Measurements from ENCODE around the gene FRMD4A. TPM values are rescaled to one million over a fixed set of nuclear protein-coding genes. Genes with fewer than 3 reads are reported as not detected.

Gene FRMD4A
- total and polyA plus RNA-seq, 10 of the 15 experiments (the other 5 are each of a cell fraction or from before 2014, with no cell fraction given) = 17.8 to 75.2 (median 39.1) TPM

DNA sequence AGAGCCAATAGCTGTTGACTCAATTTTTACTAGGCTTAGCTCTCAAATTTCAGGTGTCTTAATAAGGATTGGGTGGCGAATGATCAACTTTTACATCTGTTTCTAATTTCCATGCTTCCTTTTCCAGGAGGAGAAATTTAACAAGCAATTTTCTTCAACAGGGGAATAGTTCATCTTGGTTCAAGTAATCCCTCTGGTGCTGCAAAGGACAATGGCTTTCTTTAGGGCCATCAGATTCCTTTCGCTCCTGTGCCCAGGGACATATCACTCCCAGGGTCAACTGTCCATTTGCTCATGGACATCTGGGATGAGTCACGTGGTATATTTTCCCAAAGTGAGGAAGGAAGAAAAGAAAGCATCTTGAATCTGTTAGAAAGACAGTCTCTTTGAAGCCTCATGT lies 313.3 kb downstream of the FRMD4A start:
- in situ Hi-C loops (cut with MboI) = no loop called here
- BruUV-seq (replicated peaks) = no TSS peak

DNA sequence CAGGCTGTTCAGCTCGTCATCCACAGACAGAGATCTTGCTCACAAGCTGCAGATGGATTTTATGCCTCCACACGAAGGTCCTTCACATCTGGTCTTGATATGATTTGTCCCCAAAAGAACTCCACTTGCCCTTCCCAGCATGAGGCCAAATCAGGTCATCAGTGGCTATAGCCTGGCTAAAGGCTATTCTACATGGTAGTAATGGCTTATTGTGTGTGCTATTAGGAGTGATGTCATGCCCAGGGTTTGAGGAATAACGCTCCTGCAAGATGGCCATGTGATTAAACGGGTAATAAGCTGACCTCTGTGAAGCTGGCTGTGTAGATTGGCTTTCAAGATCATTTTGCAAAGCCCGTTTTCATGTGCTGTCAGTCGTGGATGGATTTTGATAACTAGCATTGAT lies 313.8 kb downstream of the FRMD4A start:
- ChIA-PET POLR2A (interaction anchor here (0.8 kb wide), 1 partner anchor 9 kb away, joined by 4 read pairs; no protein-coding TSS in a partner anchor), RAD21 (ENCODE audit: unreplicated experiment) (interaction anchor here (0.7 to 2.0 kb wide), 4 partner anchors 10 to 230 kb away, joined by 3 to 7 read pairs (median 4); no protein-coding TSS in a partner anchor), CTCF (interaction anchor here (1.2 to 1.5 kb wide), 2 partner anchors 10 to 228 kb away, joined by 3 read pairs; no protein-coding TSS in a partner anchor), SMC1A (ENCODE audit: uncharacterized antibody, unreplicated experiment) (interaction anchor here (0.7 to 1.2 kb wide), 3 partner anchors 9 to 24 kb away, joined by 3 to 5 read pairs (median 4); no protein-coding TSS in a partner anchor)
- no peaks in the 10 kb centered on the region for H3K27me3 ChIP-seq (replicated peaks in 1 of 2; ENCODE audit: control insufficient read depth in 2 of 2, insufficient read depth in 2 of 2, low read length in 1 of 2)
- H3K27ac ChIP-seq (ENCODE audit: control insufficient read depth, insufficient read depth) = no peak overlapping the region
- WGBS (ENCODE audit: insufficient coverage, insufficient replicate concordance, low lambda C conversion rate, missing lambda C conversion rate) = 61% methylated on average over 6 of the region's 6 CpGs
- intact Hi-C loops (cut with micrococcal nuclease; ENCODE audit: unreplicated experiment) (no loop called here), in situ Hi-C loops (cut with MboI) (no loop called here)
- FAIRE-seq (no peak), DNase-seq (ENCODE audit: low read depth, low spot score) (no peak), ATAC-seq (no peak)
- H3K4me3 ChIP-seq = no peak overlapping the region
- no peak overlapping the region for H3K4me2 ChIP-seq (ENCODE audit: control insufficient read depth, insufficient read depth)
- no peaks in the 10 kb centered on the region for H4K20me1 ChIP-seq (ENCODE audit: control insufficient read depth, insufficient read depth)
- no TSS peak for BruUV-seq (replicated peaks)
- H3K4me1 ChIP-seq (ENCODE audit: control insufficient read depth, insufficient read depth, low read length) = no peaks in the 10 kb centered on the region
- no peak overlapping the region for H3K9ac ChIP-seq (ENCODE audit: control insufficient read depth, insufficient read depth, low read length)
- no peaks in the 10 kb centered on the region for H3K36me3 ChIP-seq (ENCODE audit: control insufficient read depth in 2 of 2, insufficient read depth in 2 of 2, low read length in 1 of 2)
- no peaks in the 10 kb centered on the region for H3K9me3 ChIP-seq (replicated peaks; ENCODE audit: control insufficient read depth, insufficient read depth, low read length)
- peaks cover 5% of the 10 kb centered on the region for H3K79me2 ChIP-seq (ENCODE audit: control insufficient read depth, insufficient read depth, low read length)
- no peak overlapping the region for H2AFZ ChIP-seq (ENCODE audit: control insufficient read depth, low read depth, low read length)
- no peak for TF ChIP-seq RELA (IDR thresholded peaks at IDR 0.05; ENCODE audit: borderline replicate concordance, partially characterized antibody)
- TF ChIP-seq FOXK2 (IDR thresholded peaks at IDR 0.05) = no peak
- TF ChIP-seq, protein P1, sequence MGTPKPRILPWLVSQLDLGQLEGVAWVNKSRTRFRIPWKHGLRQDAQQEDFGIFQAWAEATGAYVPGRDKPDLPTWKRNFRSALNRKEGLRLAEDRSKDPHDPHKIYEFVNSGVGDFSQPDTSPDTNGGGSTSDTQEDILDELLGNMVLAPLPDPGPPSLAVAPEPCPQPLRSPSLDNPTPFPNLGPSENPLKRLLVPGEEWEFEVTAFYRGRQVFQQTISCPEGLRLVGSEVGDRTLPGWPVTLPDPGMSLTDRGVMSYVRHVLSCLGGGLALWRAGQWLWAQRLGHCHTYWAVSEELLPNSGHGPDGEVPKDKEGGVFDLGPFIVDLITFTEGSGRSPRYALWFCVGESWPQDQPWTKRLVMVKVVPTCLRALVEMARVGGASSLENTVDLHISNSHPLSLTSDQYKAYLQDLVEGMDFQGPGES (IDR thresholded peaks at IDR 0.05) = no peak
- no peak for TF ChIP-seq KLF5 (IDR thresholded peaks at IDR 0.05; ENCODE audit: partially characterized antibody)
- TF ChIP-seq NFYB (IDR thresholded peaks at IDR 0.05; ENCODE audit: insufficient read depth, low read depth, low read length) = no peak
- no peak for TF ChIP-seq STAT3 (IDR thresholded peaks at IDR 0.05; ENCODE audit: low read depth, low read length)
- no peak for TF ChIP-seq ZZZ3 (IDR thresholded peaks at IDR 0.05; ENCODE audit: control insufficient read depth, insufficient read length, low read depth)
- no peak for TF ChIP-seq ZNF217 (IDR thresholded peaks at IDR 0.05)
- no peak for TF ChIP-seq SREBF2 (IDR thresholded peaks at IDR 0.05; ENCODE audit: low read length)

More for the DNA sequence above, 313.3 kb downstream of the FRMD4A start:
- no peak overlapping the region for H3K9ac ChIP-seq (ENCODE audit: control insufficient read depth, insufficient read depth, low read length)
- DNase-seq (ENCODE audit: low read depth, low spot score) (no peak), FAIRE-seq (no peak), ATAC-seq (no peak)
- H3K27ac ChIP-seq (ENCODE audit: control insufficient read depth, insufficient read depth) = no peak overlapping the region
- no peak for TF ChIP-seq PAX5 (IDR thresholded peaks at IDR 0.05; ENCODE audit: borderline replicate concordance, low read depth, low read length)
- 0 out of 2 replicates have a peak, but pooled peaks have one; percentile 8 for TF ChIP-seq RAD51 (IDR thresholded peaks at IDR 0.05)
- TF ChIP-seq, protein P2, sequence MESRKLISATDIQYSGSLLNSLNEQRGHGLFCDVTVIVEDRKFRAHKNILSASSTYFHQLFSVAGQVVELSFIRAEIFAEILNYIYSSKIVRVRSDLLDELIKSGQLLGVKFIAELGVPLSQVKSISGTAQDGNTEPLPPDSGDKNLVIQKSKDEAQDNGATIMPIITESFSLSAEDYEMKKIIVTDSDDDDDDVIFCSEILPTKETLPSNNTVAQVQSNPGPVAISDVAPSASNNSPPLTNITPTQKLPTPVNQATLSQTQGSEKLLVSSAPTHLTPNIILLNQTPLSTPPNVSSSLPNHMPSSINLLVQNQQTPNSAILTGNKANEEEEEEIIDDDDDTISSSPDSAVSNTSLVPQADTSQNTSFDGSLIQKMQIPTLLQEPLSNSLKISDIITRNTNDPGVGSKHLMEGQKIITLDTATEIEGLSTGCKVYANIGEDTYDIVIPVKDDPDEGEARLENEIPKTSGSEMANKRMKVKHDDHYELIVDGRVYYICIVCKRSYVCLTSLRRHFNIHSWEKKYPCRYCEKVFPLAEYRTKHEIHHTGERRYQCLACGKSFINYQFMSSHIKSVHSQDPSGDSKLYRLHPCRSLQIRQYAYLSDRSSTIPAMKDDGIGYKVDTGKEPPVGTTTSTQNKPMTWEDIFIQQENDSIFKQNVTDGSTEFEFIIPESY (IDR thresholded peaks at IDR 0.05) = no peak
- CTCF ChIA-PET = interaction anchor here (1.2 to 2.0 kb wide), 2 partner anchors 9 to 24 kb away, joined by 3 to 6 read pairs; no protein-coding TSS in a partner anchor
- WGBS (ENCODE audit: insufficient coverage, insufficient replicate concordance, low lambda C conversion rate, missing lambda C conversion rate) = 35% methylated on average over 3 of the region's 3 CpGs
- H2AFZ ChIP-seq (ENCODE audit: control insufficient read depth, low read depth, low read length) = no peak overlapping the region
- H3K4me3 ChIP-seq = no peak overlapping the region
- H3K79me2 ChIP-seq (ENCODE audit: control insufficient read depth, insufficient read depth, low read length) = peaks cover 5% of the 10 kb centered on the region
- H3K9me3 ChIP-seq (replicated peaks; ENCODE audit: control insufficient read depth, insufficient read depth, low read length) = no peaks in the 10 kb centered on the region
- no peaks in the 10 kb centered on the region for H3K27me3 ChIP-seq (replicated peaks in 1 of 2; ENCODE audit: control insufficient read depth in 2 of 2, insufficient read depth in 2 of 2, low read length in 1 of 2)
- SMC1A ChIA-PET (ENCODE audit: uncharacterized antibody, unreplicated experiment) = interaction anchor here (1.2 kb wide), 2 partner anchors 9 to 16 kb away, joined by 3 to 5 read pairs; no protein-coding TSS in a partner anchor
- no peak overlapping the region for H3K4me2 ChIP-seq (ENCODE audit: control insufficient read depth, insufficient read depth)
- H3K4me1 ChIP-seq (ENCODE audit: control insufficient read depth, insufficient read depth, low read length) = no peaks in the 10 kb centered on the region
- H4K20me1 ChIP-seq (ENCODE audit: control insufficient read depth, insufficient read depth) = no peaks in the 10 kb centered on the region
- H3K36me3 ChIP-seq (ENCODE audit: control insufficient read depth in 2 of 2, insufficient read depth in 2 of 2, low read length in 1 of 2) = no peaks in the 10 kb centered on the region
- RAD21 ChIA-PET (ENCODE audit: unreplicated experiment) = interaction anchor here (1.4 to 1.9 kb wide), 2 partner anchors 10 to 230 kb away, joined by 3 to 6 read pairs; no protein-coding TSS in a partner anchor
- POLR2A ChIA-PET = interaction anchor here (0.8 kb wide), 1 partner anchor 9 kb away, joined by 4 read pairs; no protein-coding TSS in a partner anchor
- intact Hi-C loops (cut with micrococcal nuclease; ENCODE audit: unreplicated experiment) = no loop called here

Measured in GM12878 (cell line).